Skin epidermis (tissue), 12 donors: Measurements from ENCODE around the gene KCNV2.

Experiments
- H3K27ac ChIP-seq, 21 experiments: fragments of 200-600 bp; sonication (generic) in 11 of 21; one replicate each; pipeline ENCODE4 v1.5.0; 2020; ENCODE audit warnings: mild to moderate bottlenecking in 3 of 21, inconsistent platforms in 2 of 21, moderate library complexity in 2 of 21
- H3K4me3 ChIP-seq, 7 experiments: fragments of 200-600 bp; sonication (generic) in 2 of 7; one replicate each; pipeline ENCODE4 v1.5.0; 2020; ENCODE audit warnings: inconsistent platforms in 2 of 7, mild to moderate bottlenecking in 2 of 7, moderate library complexity in 1 of 7

KCNV2 gene

GRCh38 chr9:2718001-2718697 lies 839 bp downstream of the KCNV2 start:
- H3K4me3 ChIP-seq: no peak overlapping the region

GRCh38 chr9:2718698-2719033 lies 1.4 kb downstream of the KCNV2 start:
- Histone ChIP-seq H3K4me3 (no peak overlapping the region), H3K27ac (no peak overlapping the region)

More at GRCh38 chr9:2718001-2718697, 839 bp downstream of the KCNV2 start:
- H3K27ac ChIP-seq: no peak overlapping the region

DNA sequence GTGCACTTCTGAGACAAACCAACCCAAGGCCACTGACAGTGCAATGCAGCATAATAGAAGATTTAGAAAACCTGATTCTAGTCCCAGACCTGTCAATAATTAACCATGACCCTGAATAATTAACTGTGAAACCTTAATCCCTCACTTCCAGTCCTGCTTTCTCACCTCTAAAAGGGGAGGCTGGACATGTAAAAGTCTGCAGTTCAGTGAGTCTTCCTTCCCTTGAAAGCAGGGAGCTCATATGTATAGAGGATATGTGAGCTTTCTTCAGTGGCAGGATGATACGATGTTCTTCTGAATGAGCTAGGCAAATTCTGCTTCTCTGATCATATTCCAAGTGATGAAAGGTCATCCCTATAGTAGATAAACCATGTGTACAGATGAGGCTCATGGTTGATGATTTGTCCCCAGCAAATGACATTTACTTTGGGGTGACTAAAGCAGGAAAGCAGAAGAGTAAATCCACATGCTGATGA lies 2.9 kb downstream of the KCNV2 start:
- H3K4me3 ChIP-seq: no peak overlapping the region
- H3K27ac ChIP-seq: no peak overlapping the region

DNA sequence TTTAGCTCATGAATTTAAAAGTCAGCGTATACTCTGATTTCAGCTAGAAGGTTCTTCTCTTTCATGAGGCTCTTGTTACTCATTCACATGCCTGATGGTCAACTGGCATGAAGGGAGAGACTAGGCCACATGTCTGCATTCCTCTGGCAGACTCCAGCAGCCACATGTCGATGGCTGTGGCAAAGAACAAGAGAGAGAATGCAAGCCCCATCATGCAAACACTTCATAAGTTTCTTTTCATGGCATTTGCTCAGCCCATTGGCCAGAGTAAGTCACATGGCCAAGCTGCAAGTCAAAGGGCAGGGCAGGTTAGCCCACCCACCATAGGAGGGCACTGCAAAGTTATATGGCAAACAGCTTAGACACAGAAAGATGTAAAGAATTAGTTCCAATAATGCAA lies 5.4 kb downstream of the KCNV2 start:
- H3K4me3 ChIP-seq: no peak overlapping the region
- peak overlapping the region in 3 of 21 experiments; percentile 18 to 56 (median 52) for H3K27ac ChIP-seq

DNA sequence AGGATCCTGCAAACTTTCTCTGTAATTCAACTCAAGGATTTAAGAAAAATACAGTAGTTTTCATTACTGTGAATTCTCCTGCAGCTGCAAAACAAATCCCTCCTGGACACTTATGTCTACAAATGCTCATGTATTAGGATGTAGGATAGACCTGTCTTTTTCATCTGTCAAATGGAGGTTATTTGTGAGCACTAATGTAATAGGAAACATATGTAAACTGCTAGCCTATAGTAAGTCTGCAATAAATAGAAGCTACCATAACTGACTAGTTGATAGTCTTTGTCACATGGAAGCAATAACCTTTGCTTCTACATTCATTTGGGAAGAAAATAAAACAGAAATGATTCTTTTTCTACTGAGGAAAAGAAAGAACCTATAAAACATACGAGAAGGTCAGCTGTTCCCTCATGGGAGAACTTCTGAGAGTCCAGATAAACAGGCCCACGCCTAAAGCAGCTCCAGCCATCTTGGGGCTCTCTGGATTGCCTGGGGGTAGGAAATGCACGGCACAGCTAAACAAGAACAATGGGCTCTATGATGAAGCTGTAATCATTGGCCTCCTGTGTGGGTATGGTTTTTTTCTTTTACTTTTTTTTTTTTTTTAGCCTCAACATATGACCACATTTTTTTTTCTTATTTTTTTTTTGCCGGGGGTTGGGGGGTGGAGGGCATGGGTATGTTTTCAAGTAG lies 6.2 kb downstream of the KCNV2 start:
- Histone ChIP-seq H3K27ac (peak overlapping the region in 4 of 21 experiments; percentile 15 to 56 (median 35)), H3K4me3 (no peak overlapping the region)

DNA sequence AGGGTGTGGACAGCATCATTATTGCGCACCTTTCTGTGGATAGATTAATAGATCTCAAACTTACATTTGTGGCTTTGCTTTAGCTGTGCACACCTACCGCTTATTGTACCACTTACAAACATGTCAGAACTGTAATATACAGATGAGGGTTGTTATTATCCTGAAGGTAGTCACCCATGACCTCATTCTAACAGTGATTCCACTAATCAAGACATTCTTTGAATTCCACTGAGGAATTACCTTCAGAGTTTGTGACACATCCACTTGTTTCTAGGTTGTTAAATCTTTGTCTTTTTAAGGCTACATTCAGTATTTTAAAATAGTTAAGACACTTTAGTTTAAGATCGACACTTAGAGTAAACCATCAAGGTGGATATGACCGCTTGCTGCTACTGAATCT lies 7.8 kb downstream of the KCNV2 start:
- Histone ChIP-seq H3K27ac (no peak overlapping the region), H3K4me3 (no peak overlapping the region)

GRCh38 chr9:2725898-2726649 lies 8.8 kb downstream of the KCNV2 start:
- no peak overlapping the region for H3K4me3 ChIP-seq
- peak overlapping the region in 1 of 21 experiments; percentile 14 for H3K27ac ChIP-seq

GRCh38 chr9:2726650-2727340 lies 9.5 kb downstream of the KCNV2 start:
- H3K27ac ChIP-seq: peak overlapping the region in 2 of 21 experiments; percentile 12 to 14

DNA sequence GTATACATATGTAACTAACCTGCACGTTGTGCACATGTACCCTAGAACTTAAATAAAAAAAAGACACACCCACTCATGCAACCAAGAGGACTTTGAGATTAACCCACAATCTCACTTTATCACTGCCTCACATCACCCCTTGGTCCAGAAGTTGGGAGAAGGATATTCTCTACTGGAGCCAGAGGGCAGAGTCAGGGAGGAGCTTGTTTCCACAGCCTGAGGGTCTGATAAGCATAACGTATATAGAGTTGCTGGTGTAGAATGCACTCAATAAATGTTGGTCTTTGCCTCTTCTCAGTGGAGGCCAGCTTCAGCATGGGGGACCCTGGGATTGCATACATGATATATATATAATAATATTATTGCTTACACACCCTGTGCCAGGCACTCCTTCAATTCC lies 10.1 kb downstream of the KCNV2 start:
- Histone ChIP-seq H3K4me3 (no peak overlapping the region), H3K27ac (no peak overlapping the region)

More at GRCh38 chr9:2726650-2727340, 9.5 kb downstream of the KCNV2 start:
- H3K4me3 ChIP-seq: no peak overlapping the region

GRCh38 chr9:2727966-2728613 lies 10.8 kb downstream of the KCNV2 start:
- Histone ChIP-seq H3K4me3 (no peak overlapping the region), H3K27ac (no peak overlapping the region)

- no peak overlapping the region for H3K4me3 ChIP-seq
- H3K27ac ChIP-seq: no peak overlapping the region
Observed at GRCh38 chr9:2729003-2729402, 11.7 kb downstream of the KCNV2 start.

DNA sequence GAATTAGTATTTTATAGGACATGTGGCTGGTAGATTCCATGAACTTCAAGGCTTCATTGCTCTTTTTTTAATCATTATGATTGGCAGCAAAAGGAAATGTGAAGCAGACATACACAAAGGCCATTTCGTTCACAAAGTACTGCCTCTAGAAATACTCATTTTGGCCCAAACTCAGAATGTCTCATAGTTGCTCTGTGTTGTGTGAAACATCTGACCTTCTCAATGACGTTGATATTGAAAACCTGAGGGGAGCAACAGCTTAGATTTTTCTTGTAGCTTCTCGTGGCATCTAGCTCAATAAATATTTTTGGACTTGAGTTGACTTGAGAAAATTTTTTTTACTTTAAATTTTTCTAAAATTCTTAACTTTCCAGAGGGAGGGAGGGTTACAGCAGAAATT lies 12.4 kb downstream of the KCNV2 start:
- Histone ChIP-seq H3K4me3 (no peak overlapping the region), H3K27ac (no peak overlapping the region)

- H3K27ac ChIP-seq: no peak overlapping the region
Observed at GRCh38 chr9:2730971-2731370, 13.7 kb downstream of the KCNV2 start.

DNA sequence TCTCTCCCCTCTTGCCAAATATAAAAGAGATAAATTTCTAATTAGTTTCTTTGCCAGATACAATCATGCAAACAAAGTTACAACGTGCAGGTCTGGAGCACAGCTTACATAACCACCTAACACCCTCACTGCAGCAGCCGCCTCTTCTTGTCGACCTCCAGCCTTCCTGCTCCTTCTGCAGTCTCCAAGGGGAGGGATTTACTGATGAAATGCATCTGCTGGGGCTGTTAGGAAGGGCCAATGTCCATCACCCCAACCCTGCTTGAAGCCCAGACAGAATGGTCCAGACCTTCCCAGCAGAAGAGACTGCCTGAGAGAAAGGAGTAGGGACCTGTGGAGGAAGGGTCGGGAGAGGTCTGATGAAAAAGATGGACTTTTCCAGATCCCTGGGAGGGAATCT lies 15.2 kb downstream of the KCNV2 start:
- H3K27ac ChIP-seq: no peak overlapping the region
- H3K4me3 ChIP-seq: no peak overlapping the region

More at GRCh38 chr9:2730971-2731370, 13.7 kb downstream of the KCNV2 start:
- no peak overlapping the region for H3K4me3 ChIP-seq

DNA sequence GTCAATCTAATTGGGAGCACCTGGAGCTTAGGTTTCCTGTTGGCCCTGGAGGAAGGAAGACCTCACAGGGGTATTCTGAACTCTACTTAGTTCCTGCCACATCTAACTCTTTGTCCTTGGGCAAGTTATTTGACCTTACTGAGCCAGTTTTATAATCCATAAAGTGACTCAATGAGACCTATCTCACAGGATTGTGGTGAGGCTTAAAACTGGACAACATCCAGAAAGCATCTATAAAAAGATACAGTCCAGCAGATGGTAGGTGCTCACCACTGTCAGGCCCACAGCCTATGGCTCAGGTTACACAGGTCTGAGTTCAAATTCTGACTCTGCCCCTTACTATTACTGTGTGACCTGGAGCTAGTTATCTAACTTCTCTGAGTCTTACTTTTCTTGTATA lies 23.3 kb downstream of the KCNV2 start:
- H3K27ac ChIP-seq: no peak overlapping the region

GRCh38 chr9:2741441-2742158 lies 24.3 kb downstream of the KCNV2 start:
- Histone ChIP-seq H3K4me3 (no peak overlapping the region), H3K27ac (no peak overlapping the region)

More for the DNA sequence above, 23.3 kb downstream of the KCNV2 start:
- no peak overlapping the region for H3K4me3 ChIP-seq

GRCh38 chr9:2742214-2742613 lies 24.9 kb downstream of the KCNV2 start:
- Histone ChIP-seq H3K4me3 (no peak overlapping the region), H3K27ac (no peak overlapping the region)

DNA sequence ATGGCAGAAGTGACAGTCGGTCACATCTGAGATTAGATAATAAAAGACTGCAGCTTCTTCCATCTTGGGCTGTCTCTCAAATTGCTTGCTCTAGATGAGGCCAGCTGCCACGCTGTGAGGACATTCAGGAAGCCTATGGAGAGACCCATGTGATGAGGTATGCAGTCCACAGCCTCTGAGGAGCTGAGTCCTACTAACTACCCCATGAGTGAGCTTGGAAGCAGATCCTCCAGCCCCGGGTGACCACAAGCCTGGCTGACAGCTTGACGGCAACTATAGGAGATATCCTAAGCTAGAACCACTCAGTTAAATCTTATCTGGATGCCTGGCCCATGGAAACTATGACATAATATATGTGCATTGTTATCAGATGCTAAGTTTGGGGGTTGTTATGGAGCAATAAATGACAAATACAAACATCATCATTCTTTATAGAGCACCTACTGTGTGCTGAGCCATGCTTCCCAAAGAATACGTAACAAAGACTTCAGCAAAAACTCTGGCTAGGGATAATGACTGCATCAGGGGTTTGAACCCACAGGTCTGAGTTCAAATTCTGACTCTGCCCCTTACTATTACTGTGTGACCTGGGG lies 26.7 kb downstream of the KCNV2 start:
- no peak overlapping the region for H3K27ac ChIP-seq
- no peak overlapping the region for H3K4me3 ChIP-seq
